Activated T-cell treated with anti-CD3 and anti-CD28 coated beads, Interleukin-2, amount 50 U/mL, for 4 hours (primary cell): ENCODE measurements around the gene NDUFA8. TPM values are rescaled to one million over a fixed set of nuclear protein-coding genes. Genes with fewer than 3 reads are reported as not detected.

Experiments used
- ATAC-seq, 2 donors: fragments of 200-7000 bp; cut with Tn5 transposase; one replicate each; pipeline ENCODE4 v1.10.0; 2021
- DNase-seq: peaks from one replicate; pipeline ENCODE4 v3.0.0-alpha.2; 2020
- H3K27me3 Mint-ChIP-seq: one replicate; pipeline ENCODE4 v1.8.0; 2021; ENCODE audit warnings: low read depth, mixed read lengths
- H3K36me3 Mint-ChIP-seq: one replicate; pipeline ENCODE4 v1.8.0; 2022; ENCODE audit warnings: mixed read lengths; ENCODE audit not compliant: insufficient read depth
- H3K4me1 Mint-ChIP-seq: one replicate; pipeline ENCODE4 v1.8.0; 2021; ENCODE audit warnings: low read depth, mixed read lengths
- H3K4me3 Mint-ChIP-seq: one replicate; pipeline ENCODE4 v1.8.0; 2021; ENCODE audit warnings: mild to moderate bottlenecking, moderate library complexity, mixed read lengths
- H3K9me3 Mint-ChIP-seq: one replicate; pipeline ENCODE4 v1.8.0; 2021; ENCODE audit warnings: mixed read lengths
- total RNA-seq, 3 donors: library from RNA; stranded (reverse); gene quantifications; one replicate each; pipeline ENCODE4 v1.2.1, GENCODE V29; 2021

NDUFA8 gene
- total RNA-seq, 3 donors from 2014 or later: 47.3 to 52.9 (median 50.3) TPM

DNA sequence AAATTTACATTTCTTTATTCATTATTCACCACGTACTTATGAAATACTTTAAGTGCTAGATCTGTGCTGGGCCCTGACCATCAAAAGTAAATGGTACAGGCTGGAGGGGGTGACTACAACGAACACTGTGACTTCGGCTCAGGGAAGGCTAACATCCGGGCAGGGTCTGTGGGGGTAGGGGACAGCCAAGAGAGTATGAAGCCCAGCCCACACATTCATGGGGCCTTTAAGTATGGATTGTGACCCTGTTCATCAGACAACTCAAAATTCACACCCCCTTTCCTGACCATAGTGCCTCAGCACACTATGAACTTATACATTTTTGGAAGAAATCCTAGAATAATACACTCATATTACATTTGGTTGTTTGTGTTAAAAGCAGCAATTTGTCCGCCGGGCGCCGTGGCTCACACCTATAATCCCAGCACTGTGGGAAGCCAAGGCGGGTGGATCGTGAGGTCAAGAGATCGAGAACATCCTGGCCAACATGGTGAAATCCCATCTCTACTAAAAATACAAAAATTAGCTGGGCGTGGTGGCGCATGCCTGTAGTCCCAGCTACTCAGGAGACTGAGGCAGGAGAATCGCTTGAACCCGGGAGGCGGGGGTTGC, 33.4 kb upstream of the NDUFA8 start:
- Mint-ChIP-seq H3K9me3 (no peaks in the 10 kb centered on the region), H3K27me3 (peaks cover 2% of the 10 kb centered on the region), H3K4me3 (no peak overlapping the region), H3K36me3 (no peaks in the 10 kb centered on the region), H3K4me1 (no peaks in the 10 kb centered on the region)
- no peak for DNase-seq
- no peak for ATAC-seq

DNA sequence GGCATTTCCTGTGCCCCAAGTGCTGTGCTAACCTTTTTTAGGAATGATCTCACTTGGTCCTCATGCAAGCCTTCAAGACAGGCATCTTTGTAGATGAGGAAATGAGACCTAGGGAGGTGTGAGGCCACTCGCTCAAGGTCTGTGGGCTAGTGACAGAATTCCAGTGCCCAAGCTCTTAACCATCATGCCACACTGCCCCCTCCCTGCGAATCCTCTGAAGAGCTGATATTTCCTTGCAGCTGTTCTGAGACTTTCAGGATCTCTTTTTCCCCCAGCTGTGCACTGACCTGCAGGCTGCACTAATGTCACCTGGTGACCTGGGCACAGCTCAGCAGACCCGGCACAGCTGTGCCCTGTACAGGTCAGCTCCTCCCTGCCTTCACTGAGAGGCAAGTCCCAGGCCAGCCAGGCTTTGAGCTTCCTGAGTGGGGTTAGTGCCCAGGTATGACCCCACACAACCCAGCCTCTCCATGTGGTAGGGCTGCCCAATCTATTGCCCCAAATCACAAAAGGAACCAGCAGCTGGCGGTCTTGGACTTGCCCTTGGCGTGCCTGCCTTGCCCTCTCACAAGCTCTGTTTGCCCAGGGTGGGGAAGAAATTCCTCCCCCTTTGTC, 32.8 kb upstream of the NDUFA8 start:
- no peaks in the 10 kb centered on the region for H3K4me1 Mint-ChIP-seq
- H3K4me3 Mint-ChIP-seq: no peak overlapping the region
- no peaks in the 10 kb centered on the region for H3K36me3 Mint-ChIP-seq
- DNase-seq (no peak), ATAC-seq (no peak)
- H3K27me3 Mint-ChIP-seq: peaks cover 2% of the 10 kb centered on the region
- no peaks in the 10 kb centered on the region for H3K9me3 Mint-ChIP-seq

DNA sequence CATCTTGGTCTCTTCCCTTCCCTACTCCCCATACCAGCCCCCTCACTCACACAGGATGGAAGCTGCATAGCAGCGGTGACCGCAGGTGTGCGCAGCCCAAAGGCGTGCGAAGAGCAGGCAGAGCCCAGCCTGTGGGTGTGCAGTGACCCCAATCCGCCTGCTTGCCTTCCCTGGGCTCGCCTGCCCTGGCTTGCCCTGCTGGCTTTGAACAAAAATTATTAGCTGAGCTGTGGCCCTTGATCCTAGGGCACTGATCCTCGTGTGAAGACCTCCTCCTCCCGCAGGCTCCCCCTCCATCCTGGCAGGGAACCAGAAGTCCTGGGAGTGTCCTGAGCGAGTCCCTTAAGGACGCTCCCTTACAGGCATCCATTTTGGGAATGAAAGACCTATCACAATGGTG, 32.0 kb upstream of the NDUFA8 start:
- no peaks in the 10 kb centered on the region for H3K9me3 Mint-ChIP-seq
- no peak overlapping the region for H3K4me3 Mint-ChIP-seq
- H3K27me3 Mint-ChIP-seq: no peaks in the 10 kb centered on the region
- H3K4me1 Mint-ChIP-seq: no peaks in the 10 kb centered on the region
- ATAC-seq (no peak), DNase-seq (no peak)
- H3K36me3 Mint-ChIP-seq: no peaks in the 10 kb centered on the region

GRCh38 chr9:122190597-122191381, 31.2 kb upstream of the NDUFA8 start:
- Mint-ChIP-seq H3K27me3 (no peaks in the 10 kb centered on the region), H3K9me3 (no peaks in the 10 kb centered on the region), H3K36me3 (no peaks in the 10 kb centered on the region), H3K4me1 (no peaks in the 10 kb centered on the region), H3K4me3 (no peak overlapping the region)
- DNase-seq: no peak
- ATAC-seq: peak in 1 of 2 donors; percentile 70

DNA sequence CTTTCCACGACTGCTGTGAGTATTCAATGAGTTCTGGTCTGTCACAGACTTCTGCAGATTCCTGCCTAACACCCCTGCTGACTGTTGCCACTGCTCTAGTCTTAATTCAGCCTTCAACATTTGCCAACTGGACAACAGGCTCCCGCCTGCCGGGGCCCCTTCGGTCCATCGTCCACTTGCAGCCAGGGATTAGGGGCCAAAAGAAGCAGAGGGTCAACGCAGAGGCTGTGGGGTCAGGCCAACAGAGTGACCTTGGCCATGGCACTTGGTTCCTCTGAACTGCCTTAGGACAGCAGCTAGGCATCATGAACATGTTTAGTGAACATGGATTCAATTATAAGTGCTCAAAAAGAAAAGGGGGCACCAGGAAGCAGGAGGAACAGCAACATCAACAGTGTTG, 28.8 kb upstream of the NDUFA8 start:
- H3K4me1 Mint-ChIP-seq: no peaks in the 10 kb centered on the region
- DNase-seq (no peak), ATAC-seq (no peak)
- H3K36me3 Mint-ChIP-seq: no peaks in the 10 kb centered on the region
- H3K4me3 Mint-ChIP-seq: no peak overlapping the region
- no peaks in the 10 kb centered on the region for H3K27me3 Mint-ChIP-seq
- no peaks in the 10 kb centered on the region for H3K9me3 Mint-ChIP-seq

DNA sequence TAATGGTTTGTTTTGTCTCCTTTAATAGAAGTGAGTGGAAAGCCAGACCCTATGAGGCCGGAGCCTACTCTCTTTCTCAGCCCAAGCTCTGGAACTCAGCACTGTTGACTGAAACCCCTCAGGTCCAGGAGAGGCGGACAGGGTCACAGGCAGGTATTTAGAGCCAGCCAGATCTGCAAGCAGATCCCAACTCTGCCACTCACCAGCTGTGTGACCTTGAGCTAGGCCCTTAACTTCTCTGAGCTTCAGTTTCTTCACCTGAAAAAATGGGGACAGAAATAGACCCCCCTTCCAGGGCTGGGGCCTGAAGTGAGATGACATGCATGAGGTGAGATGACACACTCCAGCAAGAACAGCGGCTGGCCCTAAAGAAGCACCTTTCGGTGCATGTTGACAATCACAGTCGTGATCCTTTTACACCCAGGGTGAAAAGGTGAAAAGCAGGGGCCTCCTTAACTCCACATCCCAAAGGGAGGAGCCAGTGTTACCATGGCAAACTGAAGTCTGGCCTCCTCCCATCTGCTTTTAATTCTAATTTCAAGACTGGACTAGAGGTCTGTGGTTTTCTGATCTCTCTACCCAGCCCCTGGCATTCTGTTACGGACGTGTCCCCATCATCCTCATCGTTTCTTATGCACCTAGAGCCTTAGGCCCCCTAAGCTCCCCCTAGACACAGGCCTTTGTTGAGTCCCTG, 27.3 kb upstream of the NDUFA8 start:
- no peaks in the 10 kb centered on the region for H3K4me1 Mint-ChIP-seq
- H3K27me3 Mint-ChIP-seq: peaks cover 4% of the 10 kb centered on the region
- no peaks in the 10 kb centered on the region for H3K36me3 Mint-ChIP-seq
- H3K4me3 Mint-ChIP-seq: no peak overlapping the region
- no peaks in the 10 kb centered on the region for H3K9me3 Mint-ChIP-seq
- ATAC-seq (no peak), DNase-seq (no peak)

GRCh38 chr9:122186301-122186700, 26.7 kb upstream of the NDUFA8 start:
- Mint-ChIP-seq H3K36me3 (no peaks in the 10 kb centered on the region), H3K4me3 (no peak overlapping the region), H3K4me1 (no peaks in the 10 kb centered on the region), H3K27me3 (peaks cover 4% of the 10 kb centered on the region), H3K9me3 (no peaks in the 10 kb centered on the region)
- DNase-seq (no peak), ATAC-seq (no peak)

DNA sequence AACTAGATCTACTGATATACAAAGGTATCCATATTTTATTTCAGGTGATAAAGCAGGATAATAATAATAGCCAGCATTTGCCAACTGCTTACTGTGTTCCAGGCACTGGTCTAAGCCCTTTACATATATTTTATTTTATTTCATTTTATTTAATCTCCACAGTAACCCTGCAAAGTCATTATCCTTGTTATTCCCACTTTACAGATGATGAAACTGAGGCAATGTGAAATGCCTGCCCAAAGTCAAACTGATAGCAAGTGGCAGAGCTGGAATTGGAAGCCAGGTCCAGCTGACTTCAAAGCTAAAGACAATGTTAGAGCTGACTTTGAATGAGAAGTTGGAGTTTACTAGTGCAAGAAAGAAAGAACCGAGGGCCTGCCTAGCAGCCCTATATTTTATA, 25.0 kb upstream of the NDUFA8 start:
- no peak overlapping the region for H3K4me3 Mint-ChIP-seq
- no peak for DNase-seq
- H3K36me3 Mint-ChIP-seq: no peaks in the 10 kb centered on the region
- peaks cover 4% of the 10 kb centered on the region for H3K27me3 Mint-ChIP-seq
- no peak for ATAC-seq
- no peaks in the 10 kb centered on the region for H3K4me1 Mint-ChIP-seq
- H3K9me3 Mint-ChIP-seq: no peaks in the 10 kb centered on the region

DNA sequence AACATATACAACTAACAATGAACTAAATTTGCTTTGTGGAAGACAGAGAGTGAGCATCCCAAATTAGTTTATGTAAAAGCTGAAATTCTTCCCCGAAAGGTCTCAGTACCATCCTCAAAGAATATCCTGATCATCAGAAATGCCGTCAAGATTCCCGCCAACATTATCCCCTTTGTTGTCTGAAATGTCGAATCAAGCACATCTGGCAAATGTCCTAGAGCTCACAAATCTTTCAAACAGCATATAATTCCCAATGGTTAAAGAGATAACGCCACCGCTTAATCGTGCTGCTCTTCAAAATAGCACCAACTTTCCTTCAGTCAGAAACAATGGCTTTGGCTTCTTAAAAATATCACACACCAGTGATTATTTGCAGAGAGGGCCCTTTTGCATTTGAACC, 23.9 kb upstream of the NDUFA8 start:
- no peaks in the 10 kb centered on the region for H3K9me3 Mint-ChIP-seq
- DNase-seq: no peak
- H3K4me3 Mint-ChIP-seq: no peak overlapping the region
- no peak for ATAC-seq
- H3K4me1 Mint-ChIP-seq: no peaks in the 10 kb centered on the region
- no peaks in the 10 kb centered on the region for H3K36me3 Mint-ChIP-seq
- H3K27me3 Mint-ChIP-seq: peaks cover 4% of the 10 kb centered on the region

DNA sequence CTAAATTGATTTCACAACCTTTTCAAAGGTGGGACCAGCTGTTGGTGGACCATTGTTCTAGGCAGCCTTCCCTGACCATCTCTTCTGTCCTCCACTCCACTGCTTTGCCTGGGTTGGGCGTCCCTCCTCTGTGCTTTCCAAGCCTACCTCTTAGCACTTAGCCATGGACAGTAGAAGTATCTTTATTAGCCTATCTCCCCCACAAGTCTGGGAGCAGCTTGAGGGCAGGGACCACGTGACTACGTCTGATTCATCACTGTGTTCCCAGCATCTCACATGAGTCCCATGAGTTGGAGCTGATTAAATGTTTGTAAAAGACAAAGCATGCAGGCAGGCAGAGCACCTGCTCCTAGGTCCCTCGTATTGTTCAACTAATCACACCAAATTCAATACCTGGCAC, 21.1 kb upstream of the NDUFA8 start:
- DNase-seq (no peak), ATAC-seq (no peak)
- H3K9me3 Mint-ChIP-seq: no peaks in the 10 kb centered on the region
- no peak overlapping the region for H3K4me3 Mint-ChIP-seq
- H3K4me1 Mint-ChIP-seq: no peaks in the 10 kb centered on the region
- peaks cover 4% of the 10 kb centered on the region for H3K27me3 Mint-ChIP-seq
- no peaks in the 10 kb centered on the region for H3K36me3 Mint-ChIP-seq

- no peak for DNase-seq
- Mint-ChIP-seq H3K27me3 (peaks cover 7% of the 10 kb centered on the region), H3K4me3 (no peak overlapping the region), H3K4me1 (no peaks in the 10 kb centered on the region), H3K9me3 (no peaks in the 10 kb centered on the region), H3K36me3 (no peaks in the 10 kb centered on the region)
- no peak for ATAC-seq
These were observed 20.1 kb upstream of the NDUFA8 start for GRCh38 chr9:122179690-122180074.

- Mint-ChIP-seq H3K36me3 (no peaks in the 10 kb centered on the region), H3K4me3 (no peak overlapping the region), H3K4me1 (no peaks in the 10 kb centered on the region), H3K27me3 (peaks cover 11% of the 10 kb centered on the region), H3K9me3 (no peaks in the 10 kb centered on the region)
- DNase-seq: no peak
- ATAC-seq: no peak
These were observed 19.6 kb upstream of the NDUFA8 start for GRCh38 chr9:122179054-122179689.

GRCh38 chr9:122176916-122177315, 17.3 kb upstream of the NDUFA8 start:
- H3K27me3 Mint-ChIP-seq: peaks cover 25% of the 10 kb centered on the region
- H3K36me3 Mint-ChIP-seq: no peaks in the 10 kb centered on the region
- no peak overlapping the region for H3K4me3 Mint-ChIP-seq
- ATAC-seq (no peak), DNase-seq (no peak)
- no peaks in the 10 kb centered on the region for H3K4me1 Mint-ChIP-seq
- H3K9me3 Mint-ChIP-seq: no peaks in the 10 kb centered on the region

DNA sequence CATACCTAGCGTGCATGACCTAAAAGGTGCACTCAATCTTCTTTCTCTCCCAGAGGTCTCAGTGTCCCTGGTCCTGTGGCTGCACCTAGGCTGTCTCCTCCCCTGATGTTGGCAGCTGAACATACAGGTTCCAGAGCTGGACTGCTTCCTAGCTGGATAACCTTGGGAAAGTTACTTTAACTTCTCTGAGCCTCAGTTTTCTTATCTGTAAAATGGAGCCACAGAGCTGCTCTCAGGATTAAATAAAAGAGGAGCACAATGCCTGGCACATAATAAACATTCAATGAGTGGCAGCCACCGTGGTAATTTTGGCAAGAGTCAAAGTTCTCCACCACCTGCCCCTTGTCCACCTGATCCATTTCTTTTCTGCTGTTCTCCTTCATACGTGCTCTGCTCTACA, 14.1 kb upstream of the NDUFA8 start:
- no peak overlapping the region for H3K4me3 Mint-ChIP-seq
- H3K36me3 Mint-ChIP-seq: no peaks in the 10 kb centered on the region
- H3K27me3 Mint-ChIP-seq: peaks cover 32% of the 10 kb centered on the region
- DNase-seq: no peak
- ATAC-seq: no peak
- H3K4me1 Mint-ChIP-seq: no peaks in the 10 kb centered on the region
- H3K9me3 Mint-ChIP-seq: no peaks in the 10 kb centered on the region
